ENCODE data around the gene NT5C2. TPM values are rescaled to one million over a fixed set of nuclear protein-coding genes. Genes with fewer than 3 reads are reported as not detected.

Gene NT5C2
- total and polyA plus RNA-seq, 9 donors: 84.1 to 179 (median 124) TPM

DNA sequence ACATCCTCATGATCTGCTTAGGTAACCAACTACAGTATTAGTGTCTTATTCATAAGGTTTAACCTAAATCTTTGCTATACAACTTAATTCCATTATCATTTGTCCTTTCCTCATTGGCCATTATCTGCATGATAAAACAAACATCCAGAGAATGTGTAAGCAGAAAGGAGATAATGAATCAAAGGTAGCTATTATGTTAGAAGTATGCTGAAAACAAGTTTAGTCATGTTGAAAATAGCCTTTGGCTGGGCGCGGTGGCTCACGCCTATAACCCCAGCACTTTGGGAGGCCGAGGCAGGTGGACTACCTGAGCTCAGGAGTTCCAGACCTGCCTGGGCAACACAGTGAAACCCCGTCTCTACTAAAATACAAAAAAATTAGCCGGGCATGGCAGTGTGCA, 78.2 kb downstream of the NT5C2 start:
- H3K4me1 ChIP-seq (ENCODE audit: control insufficient read depth, insufficient read depth, low read length): peaks cover 8% of the 10 kb centered on the region
- DNase-seq: no peak

DNA sequence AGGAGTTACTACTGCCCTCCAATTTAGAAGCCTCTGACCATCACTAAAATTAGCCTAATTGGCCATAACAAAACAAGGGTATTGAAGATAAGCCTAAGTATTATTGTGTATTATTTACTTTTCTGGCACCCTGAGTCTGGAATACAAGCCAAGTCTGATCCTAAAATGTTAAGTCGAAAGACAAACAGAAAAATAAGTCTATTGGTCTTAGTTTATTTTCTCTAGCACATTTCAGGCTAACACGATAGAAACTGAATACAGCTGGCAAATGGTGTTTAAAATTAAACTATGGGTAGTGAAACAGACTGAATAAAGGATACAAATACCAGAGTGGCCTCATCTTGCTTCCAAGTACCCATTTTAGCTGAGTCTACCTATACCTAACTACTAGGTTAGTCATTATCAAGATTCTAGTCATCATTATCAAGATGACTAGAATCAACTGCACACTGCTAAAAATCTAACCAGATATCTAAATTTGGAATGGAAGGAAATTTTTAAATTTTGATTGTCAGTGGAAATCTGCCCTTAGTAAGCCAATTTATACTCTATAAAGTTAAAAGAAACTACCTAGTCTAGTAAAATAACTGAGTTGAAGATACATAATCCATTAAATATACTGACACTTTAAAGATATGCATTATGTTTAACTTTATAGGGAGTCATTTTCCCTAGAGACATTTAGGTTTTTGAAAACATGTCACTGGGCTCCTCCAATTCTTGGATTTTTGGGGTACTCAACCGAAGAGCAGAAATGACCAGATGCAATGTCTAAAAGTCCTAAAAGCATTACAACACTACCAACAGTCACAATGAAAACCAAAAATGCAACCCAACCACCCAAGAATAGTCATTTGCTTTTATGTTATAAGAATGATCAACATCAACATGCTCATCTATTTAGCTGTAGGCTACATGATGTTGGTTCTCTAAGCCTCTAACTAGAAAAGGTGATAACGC, 80.9 kb downstream of the NT5C2 start:
- Histone ChIP-seq H3K27ac (ENCODE audit: low read length) (peak overlapping the region; percentile 62), H3K9me3 (replicated peaks; ENCODE audit: control insufficient read depth, low read depth, low read length) (no peaks in the 10 kb centered on the region), H3K4me1 (ENCODE audit: control insufficient read depth, insufficient read depth, low read length) (peaks cover 8% of the 10 kb centered on the region), H3K4me3 (ENCODE audit: low read length) (no peak overlapping the region), H3K36me3 (ENCODE audit: control insufficient read depth, insufficient read depth, low read length) (no peaks in the 10 kb centered on the region), H3K27me3 (ENCODE audit: control insufficient read depth, insufficient read depth, low read length) (no peaks in the 10 kb centered on the region)
- WGBS (ENCODE audit: insufficient coverage): no CpG with 5 or more reads among the region's 4 CpGs
- no peak for DNase-seq

More for the DNA sequence above, 78.2 kb downstream of the NT5C2 start:
- WGBS (ENCODE audit: insufficient coverage): 95% methylated on average over 6 of the region's 6 CpGs
- no peak overlapping the region for H3K27ac ChIP-seq (ENCODE audit: low read length)
- H3K4me3 ChIP-seq (ENCODE audit: low read length): no peak overlapping the region
- H3K9me3 ChIP-seq (replicated peaks; ENCODE audit: control insufficient read depth, low read depth, low read length): no peaks in the 10 kb centered on the region
- H3K36me3 ChIP-seq (ENCODE audit: control insufficient read depth, insufficient read depth, low read length): no peaks in the 10 kb centered on the region
- H3K27me3 ChIP-seq (ENCODE audit: control insufficient read depth, insufficient read depth, low read length): no peaks in the 10 kb centered on the region

DNA sequence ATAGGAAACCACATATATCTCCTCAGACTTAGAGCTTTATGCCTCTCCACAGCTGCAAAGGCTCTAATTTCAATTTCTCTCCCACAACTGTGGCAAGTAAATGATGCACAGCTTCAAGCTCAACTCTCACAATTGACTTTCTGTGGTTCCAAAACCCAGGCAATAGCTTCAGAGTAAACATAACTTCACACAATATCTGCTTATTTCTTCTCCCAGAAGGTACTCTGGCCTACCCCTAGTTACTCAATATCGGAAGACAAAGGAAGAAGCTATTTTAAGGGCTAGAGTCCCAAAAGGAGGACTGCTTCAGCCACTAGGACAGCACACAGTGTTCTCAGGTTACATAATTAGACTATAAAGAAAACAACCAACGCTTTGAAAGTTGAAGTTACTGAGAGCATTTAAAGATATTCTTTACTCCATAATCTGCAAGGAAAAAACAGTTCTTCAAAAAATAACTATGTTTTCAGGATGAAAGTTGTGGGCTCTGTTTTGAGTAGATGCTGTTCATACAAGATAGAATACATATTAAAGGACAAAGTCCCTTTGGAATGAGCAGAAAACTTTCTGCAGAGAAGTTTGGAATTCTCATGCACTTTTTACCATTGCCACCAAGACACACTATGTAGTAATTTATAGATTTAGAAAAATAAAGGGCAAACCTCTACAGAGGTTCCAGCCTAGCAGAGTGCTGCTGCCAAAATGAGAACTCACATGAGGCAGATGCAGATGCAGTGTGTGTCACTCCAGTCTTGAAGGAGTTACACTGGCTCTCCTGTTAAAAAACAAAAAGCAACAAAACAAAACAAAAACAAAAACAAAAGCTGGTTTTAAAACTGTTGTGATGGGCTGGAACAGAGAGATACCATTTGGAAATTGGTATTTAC, 81.8 kb downstream of the NT5C2 start:
- no peaks in the 10 kb centered on the region for H3K27me3 ChIP-seq (ENCODE audit: control insufficient read depth, insufficient read depth, low read length)
- DNase-seq: peak; percentile 83
- H3K4me1 ChIP-seq (ENCODE audit: control insufficient read depth, insufficient read depth, low read length): peaks cover 8% of the 10 kb centered on the region
- H3K9me3 ChIP-seq (replicated peaks; ENCODE audit: control insufficient read depth, low read depth, low read length): no peaks in the 10 kb centered on the region
- no peak overlapping the region for H3K4me3 ChIP-seq (ENCODE audit: low read length)
- WGBS (ENCODE audit: insufficient coverage): no CpG with 5 or more reads among the region's 2 CpGs
- H3K36me3 ChIP-seq (ENCODE audit: control insufficient read depth, insufficient read depth, low read length): no peaks in the 10 kb centered on the region
- H3K27ac ChIP-seq (ENCODE audit: low read length): peak overlapping the region; percentile 88

DNA sequence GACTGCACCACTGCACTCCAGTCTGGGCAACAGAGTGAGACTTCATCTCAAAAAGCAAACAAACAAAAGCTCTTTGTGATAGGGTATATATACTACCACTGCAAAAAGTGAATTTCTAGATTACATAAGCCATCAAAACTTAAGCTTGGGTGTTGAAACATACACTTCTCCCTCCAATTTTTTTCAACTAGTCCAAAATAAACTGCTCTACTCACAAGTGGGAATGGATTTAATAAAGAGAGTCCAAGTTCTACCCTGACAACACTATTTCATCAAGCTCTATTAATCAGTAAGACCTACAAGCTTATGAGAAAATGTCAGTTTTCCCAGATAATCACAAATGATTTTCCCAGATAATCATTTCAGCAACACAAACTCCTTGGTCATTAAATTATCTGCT, 82.7 kb downstream of the NT5C2 start:
- Histone ChIP-seq H3K9me3 (replicated peaks; ENCODE audit: control insufficient read depth, low read depth, low read length) (no peaks in the 10 kb centered on the region), H3K27me3 (ENCODE audit: control insufficient read depth, insufficient read depth, low read length) (no peaks in the 10 kb centered on the region), H3K4me3 (ENCODE audit: low read length) (no peak overlapping the region), H3K36me3 (ENCODE audit: control insufficient read depth, insufficient read depth, low read length) (no peaks in the 10 kb centered on the region), H3K27ac (ENCODE audit: low read length) (peak overlapping the region; percentile 88), H3K4me1 (ENCODE audit: control insufficient read depth, insufficient read depth, low read length) (peaks cover 8% of the 10 kb centered on the region)
- DNase-seq: no peak

DNA sequence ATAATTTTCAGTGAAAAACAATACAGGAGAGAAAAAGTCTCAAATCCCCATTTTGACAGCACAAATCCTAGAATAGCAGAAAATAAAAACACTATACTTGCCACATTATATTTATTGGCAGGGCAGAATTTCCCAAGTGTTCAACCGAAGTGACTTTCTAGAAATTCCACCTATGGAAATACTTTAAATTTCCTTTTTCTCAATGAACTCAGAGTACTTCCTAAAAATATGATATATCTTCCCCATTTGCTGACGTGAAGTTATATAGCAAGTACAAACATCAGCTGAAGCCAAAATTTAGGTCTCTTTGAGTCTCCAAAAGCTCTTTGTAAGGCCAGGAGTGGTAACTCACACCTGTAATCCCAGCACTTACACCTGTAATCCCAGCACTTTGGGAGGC, 83.3 kb downstream of the NT5C2 start:
- Histone ChIP-seq H3K27ac (ENCODE audit: low read length) (no peak overlapping the region), H3K9me3 (replicated peaks; ENCODE audit: control insufficient read depth, low read depth, low read length) (no peaks in the 10 kb centered on the region), H3K27me3 (ENCODE audit: control insufficient read depth, insufficient read depth, low read length) (no peaks in the 10 kb centered on the region), H3K4me1 (ENCODE audit: control insufficient read depth, insufficient read depth, low read length) (peaks cover 8% of the 10 kb centered on the region), H3K4me3 (ENCODE audit: low read length) (no peak overlapping the region), H3K36me3 (ENCODE audit: control insufficient read depth, insufficient read depth, low read length) (no peaks in the 10 kb centered on the region)
- no CpG with 5 or more reads among the region's 2 CpGs for WGBS (ENCODE audit: insufficient coverage)
- no peak for DNase-seq

DNA sequence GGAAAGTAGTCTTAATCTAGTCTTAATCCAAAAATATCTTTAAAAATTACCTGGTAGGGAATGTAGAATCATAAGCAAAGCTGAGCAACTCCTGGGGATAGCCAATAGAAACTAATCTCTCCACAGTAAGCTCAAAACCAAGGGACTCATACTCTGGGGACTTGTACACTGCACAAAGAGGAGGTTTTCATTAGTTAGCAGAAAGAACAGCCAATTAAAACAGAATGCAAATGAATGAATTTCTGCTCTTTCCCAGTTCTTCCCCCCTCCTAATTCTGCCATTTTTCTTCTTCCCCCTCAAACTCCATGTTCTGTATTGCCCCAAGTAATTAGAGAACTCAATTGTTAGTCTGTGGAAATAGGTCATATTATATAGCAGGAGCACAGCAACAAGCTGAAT, 86.5 kb downstream of the NT5C2 start:
- peaks cover 13% of the 10 kb centered on the region for H3K36me3 ChIP-seq (ENCODE audit: control insufficient read depth, insufficient read depth, low read length)
- peaks cover 7% of the 10 kb centered on the region for H3K4me1 ChIP-seq (ENCODE audit: control insufficient read depth, insufficient read depth, low read length)

DNA sequence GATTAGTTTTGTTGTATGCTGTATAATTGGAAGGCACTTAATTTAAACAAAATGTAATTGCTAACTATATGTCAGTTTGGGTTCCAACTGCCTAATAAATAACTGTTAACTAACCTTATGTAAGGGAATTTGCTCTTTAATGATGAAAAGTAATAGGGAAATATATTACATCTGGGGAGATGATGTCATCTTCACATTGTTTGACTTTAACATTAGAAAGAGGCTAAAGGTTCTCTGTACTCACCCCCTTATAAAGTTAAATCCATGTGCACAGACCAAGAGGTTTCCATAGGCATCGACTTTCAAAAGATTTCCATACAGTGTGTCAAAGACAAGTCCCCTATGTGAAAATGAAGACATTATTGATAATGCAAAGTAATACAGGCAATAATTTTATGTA, 87.6 kb downstream of the NT5C2 start:
- WGBS (ENCODE audit: insufficient coverage): no CpG with 5 or more reads among the region's 1 CpG
- Histone ChIP-seq H3K27me3 (ENCODE audit: control insufficient read depth, insufficient read depth, low read length) (no peaks in the 10 kb centered on the region), H3K4me3 (ENCODE audit: low read length) (no peak overlapping the region), H3K4me1 (ENCODE audit: control insufficient read depth, insufficient read depth, low read length) (peaks cover 3% of the 10 kb centered on the region), H3K9me3 (replicated peaks; ENCODE audit: control insufficient read depth, low read depth, low read length) (no peaks in the 10 kb centered on the region), H3K36me3 (ENCODE audit: control insufficient read depth, insufficient read depth, low read length) (peaks cover 17% of the 10 kb centered on the region), H3K27ac (ENCODE audit: low read length) (no peak overlapping the region)
- no peak for DNase-seq

More for the DNA sequence above, 86.5 kb downstream of the NT5C2 start:
- H3K4me3 ChIP-seq (ENCODE audit: low read length): no peak overlapping the region
- no peaks in the 10 kb centered on the region for H3K9me3 ChIP-seq (replicated peaks; ENCODE audit: control insufficient read depth, low read depth, low read length)
- DNase-seq: no peak
- H3K27ac ChIP-seq (ENCODE audit: low read length): no peak overlapping the region
- H3K27me3 ChIP-seq (ENCODE audit: control insufficient read depth, insufficient read depth, low read length): no peaks in the 10 kb centered on the region

DNA sequence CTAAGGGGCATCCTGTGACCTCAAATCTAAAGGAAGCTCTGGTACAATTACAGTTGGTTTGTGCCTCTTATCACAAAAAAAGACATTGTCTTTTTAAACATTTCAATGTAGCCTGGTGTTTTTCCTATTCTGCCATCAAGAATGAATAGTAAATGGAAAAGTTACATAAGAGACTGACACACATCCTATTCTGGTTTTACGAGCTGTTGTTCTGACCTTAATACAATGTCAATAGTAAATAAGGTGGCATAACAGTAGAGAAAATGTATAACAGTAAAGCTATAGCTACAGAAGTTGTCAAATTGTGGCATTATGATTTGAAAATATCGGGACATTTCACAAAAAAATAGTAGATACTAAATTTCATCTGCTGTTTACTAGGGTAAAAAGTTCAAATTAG, 88.4 kb downstream of the NT5C2 start:
- Histone ChIP-seq H3K4me3 (ENCODE audit: low read length) (no peak overlapping the region), H3K9me3 (replicated peaks; ENCODE audit: control insufficient read depth, low read depth, low read length) (no peaks in the 10 kb centered on the region), H3K27me3 (ENCODE audit: control insufficient read depth, insufficient read depth, low read length) (no peaks in the 10 kb centered on the region), H3K27ac (ENCODE audit: low read length) (no peak overlapping the region), H3K4me1 (ENCODE audit: control insufficient read depth, insufficient read depth, low read length) (no peaks in the 10 kb centered on the region), H3K36me3 (ENCODE audit: control insufficient read depth, insufficient read depth, low read length) (peaks cover 20% of the 10 kb centered on the region)
- WGBS (ENCODE audit: insufficient coverage): no CpG with 5 or more reads among the region's 2 CpGs
- no peak for DNase-seq

DNA sequence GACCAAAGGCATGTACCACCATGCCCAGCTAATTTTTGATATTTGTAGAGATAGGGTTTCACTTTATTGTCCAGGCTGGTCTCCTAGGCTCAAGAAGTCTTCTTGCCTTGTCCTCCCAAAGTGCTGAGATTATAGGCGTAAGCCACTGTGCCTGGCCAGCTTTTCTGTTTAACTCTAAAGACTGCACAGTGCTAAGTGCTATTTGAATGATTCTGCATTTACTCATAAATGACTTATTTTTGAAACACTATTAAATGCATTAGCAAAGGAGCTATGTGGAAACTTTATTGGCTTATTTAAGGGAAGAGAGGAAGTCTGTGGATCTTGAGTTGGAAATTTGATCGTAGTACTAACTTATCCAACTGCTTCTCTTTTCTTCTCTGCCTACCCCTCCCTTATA, 89.1 kb downstream of the NT5C2 start:
- WGBS (ENCODE audit: insufficient coverage): 100% methylated on average over 1 of the region's 2 CpGs
- Histone ChIP-seq H3K36me3 (ENCODE audit: control insufficient read depth, insufficient read depth, low read length) (peaks cover 26% of the 10 kb centered on the region), H3K27me3 (ENCODE audit: control insufficient read depth, insufficient read depth, low read length) (no peaks in the 10 kb centered on the region), H3K4me3 (ENCODE audit: low read length) (no peak overlapping the region), H3K4me1 (ENCODE audit: control insufficient read depth, insufficient read depth, low read length) (no peaks in the 10 kb centered on the region), H3K9me3 (replicated peaks; ENCODE audit: control insufficient read depth, low read depth, low read length) (no peaks in the 10 kb centered on the region), H3K27ac (ENCODE audit: low read length) (no peak overlapping the region)
- no peak for DNase-seq

DNA sequence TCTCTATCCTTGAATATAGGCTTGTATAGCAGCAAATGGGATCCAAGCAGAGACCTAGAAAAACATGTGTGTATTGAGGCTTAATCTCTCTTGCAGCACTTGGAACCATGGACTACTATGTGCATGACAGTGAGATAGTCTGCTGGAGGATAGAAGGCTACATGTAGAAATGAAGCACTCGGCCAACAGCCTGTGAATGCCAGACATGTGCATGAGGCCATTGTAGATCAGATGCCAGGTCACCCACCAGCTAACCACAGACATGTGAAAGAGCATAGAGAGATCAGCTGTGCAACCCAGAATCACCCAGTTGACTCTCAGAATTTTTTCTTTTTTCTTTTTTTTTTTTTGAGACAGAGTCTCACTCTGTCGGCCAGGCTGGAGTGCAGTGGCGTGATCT, 90.9 kb downstream of the NT5C2 start:
- Histone ChIP-seq H3K27ac (ENCODE audit: low read length) (no peak overlapping the region), H3K4me1 (ENCODE audit: control insufficient read depth, insufficient read depth, low read length) (no peaks in the 10 kb centered on the region), H3K9me3 (replicated peaks; ENCODE audit: control insufficient read depth, low read depth, low read length) (no peaks in the 10 kb centered on the region), H3K4me3 (ENCODE audit: low read length) (no peak overlapping the region), H3K36me3 (ENCODE audit: control insufficient read depth, insufficient read depth, low read length) (peaks cover 30% of the 10 kb centered on the region), H3K27me3 (ENCODE audit: control insufficient read depth, insufficient read depth, low read length) (no peaks in the 10 kb centered on the region)
- no CpG with 5 or more reads among the region's 3 CpGs for WGBS (ENCODE audit: insufficient coverage)
- no peak for DNase-seq
